GM18502 (cell line): Measurements from ENCODE around the gene NCR3LG1.

Experiments used
- ATAC-seq: cut with Tn5 transposase; IDR thresholded peaks from one replicate; pipeline ENCODE4 v1.9.1; 2021; ENCODE audit warnings: mild to moderate bottlenecking; ENCODE audit not compliant: unreplicated experiment, poor library complexity

NCR3LG1 gene

GRCh38 chr11:17369094-17369493, 17.5 kb downstream of the NCR3LG1 start:
- ATAC-seq = peak; percentile 54

GRCh38 chr11:17369684-17370243, 18.2 kb downstream of the NCR3LG1 start:
- no peak for ATAC-seq

- ATAC-seq = no peak
These were observed 20.0 kb downstream of the NCR3LG1 start for GRCh38 chr11:17371614-17372013.

GRCh38 chr11:17375547-17375946, 23.9 kb downstream of the NCR3LG1 start:
- no peak for ATAC-seq

GRCh38 chr11:17376493-17376892, 24.9 kb downstream of the NCR3LG1 start:
- no peak for ATAC-seq

GRCh38 chr11:17378655-17379054, 27.1 kb downstream of the NCR3LG1 start:
- no peak for ATAC-seq

GRCh38 chr11:17379383-17380180, 28.0 kb downstream of the NCR3LG1 start:
- no peak for ATAC-seq

GRCh38 chr11:17381156-17381555, 29.6 kb downstream of the NCR3LG1 start:
- ATAC-seq = no peak

GRCh38 chr11:17382046-17382728, 30.6 kb downstream of the NCR3LG1 start:
- ATAC-seq = no peak

- ATAC-seq = no peak
These were observed 31.9 kb downstream of the NCR3LG1 start for GRCh38 chr11:17383461-17383860.

- no peak for ATAC-seq
These were observed 32.5 kb downstream of the NCR3LG1 start for GRCh38 chr11:17384002-17384511.

GRCh38 chr11:17385492-17385891, 33.9 kb downstream of the NCR3LG1 start:
- ATAC-seq = no peak

GRCh38 chr11:17385926-17386325, 34.3 kb downstream of the NCR3LG1 start:
- ATAC-seq = no peak

- peak; percentile 63 for ATAC-seq
These were observed 34.9 kb downstream of the NCR3LG1 start for GRCh38 chr11:17386331-17387084.

- no peak for ATAC-seq
These were observed 35.7 kb downstream of the NCR3LG1 start for GRCh38 chr11:17387254-17387653.

GRCh38 chr11:17387811-17388210, 36.2 kb downstream of the NCR3LG1 start:
- ATAC-seq = no peak

- ATAC-seq = peak; percentile 47
These were observed 37.1 kb downstream of the NCR3LG1 start, which contains the start of gene KCNJ11 for GRCh38 chr11:17388609-17389210. KCNJ11 (minus strand) TSS chr11:17388659; CDS start chr11:17388091, 568 bp downstream.

- peak; percentile 71 for ATAC-seq
These were observed 37.8 kb downstream of the NCR3LG1 start for GRCh38 chr11:17389211-17389956.

GRCh38 chr11:17389957-17390649, 38.5 kb downstream of the NCR3LG1 start:
- no peak for ATAC-seq
